SK-N-SH treated with all-trans-retinoic acid at 6 μM for 48 hours (cell line): ENCODE measurements around the gene KRT6B.
"Not testable (repeated sequence)": the region's sequence is repeated elsewhere in the genome, so short reads cannot be mapped to it uniquely, and the experiment has no call there.

ENCODE experiments used
- ATAC-seq: fragments of 200-7000 bp; cut with Tn5 transposase; 3 replicates; pipeline ENCODE4 v1.9.1; 2020; ENCODE audit warnings: mild to moderate bottlenecking, moderate library complexity
- ARNTL ChIP-seq: fragments of 450-650 bp; formaldehyde crosslinking; IDR thresholded peaks from 2 replicates; pipeline ENCODE4 v1.5.0; 2020; ENCODE audit warnings: low read depth, mild to moderate bottlenecking, moderate library complexity, borderline replicate concordance
- BACH2 ChIP-seq: fragments of 250-450 bp; sonication (Bioruptor Pico); IDR thresholded peaks from 2 replicates; pipeline ENCODE4 v1.9.0; 2021; ENCODE audit warnings: mild to moderate bottlenecking, borderline replicate concordance
- CREB5 ChIP-seq: fragments of 250-450 bp; sonication (Bioruptor Pico); IDR thresholded peaks from 2 replicates; pipeline ENCODE4 v1.5.1; 2020; ENCODE audit warnings: low read depth, mild to moderate bottlenecking, moderate library complexity
- CSDC2 ChIP-seq: fragments of 250-450 bp; sonication (Bioruptor Pico); IDR thresholded peaks from 2 replicates; pipeline ENCODE4 v1.5.0; 2020; ENCODE audit warnings: mild to moderate bottlenecking, moderate library complexity
- ESRRG ChIP-seq: fragments of 250-450 bp; sonication (Bioruptor Pico); IDR thresholded peaks from 2 replicates; pipeline ENCODE4 v1.6.1; 2021; ENCODE audit warnings: mild to moderate bottlenecking
- GLIS3 ChIP-seq: fragments of 250-450 bp; sonication (Bioruptor Pico); IDR thresholded peaks from 2 replicates; pipeline ENCODE4 v1.5.0; 2020; ENCODE audit warnings: mild to moderate bottlenecking, moderate library complexity
- ISL1 ChIP-seq: fragments of 250-450 bp; sonication (Bioruptor Pico); IDR thresholded peaks from 2 replicates; pipeline ENCODE4 v2.1.2; 2022; ENCODE audit warnings: mild to moderate bottlenecking, moderate library complexity
- OSR1 ChIP-seq: fragments of 250-450 bp; sonication (Bioruptor Pico); IDR thresholded peaks from 2 replicates; pipeline ENCODE4 v1.8.0; 2022; ENCODE audit warnings: moderate library complexity, mild to moderate bottlenecking, inconsistent platforms
- PATZ1 ChIP-seq: fragments of 250-450 bp; sonication (Bioruptor Pico); IDR thresholded peaks from 2 replicates; pipeline ENCODE4 v1.8.0; 2020; ENCODE audit warnings: mild to moderate bottlenecking, moderate library complexity, borderline replicate concordance
- PPARA ChIP-seq: fragments of 250-450 bp; sonication (Bioruptor Pico); IDR thresholded peaks from 2 replicates; pipeline ENCODE4 v1.5.0; 2020; ENCODE audit warnings: mild to moderate bottlenecking, borderline replicate concordance
- RARB ChIP-seq: fragments of 250-450 bp; sonication (Bioruptor Pico); IDR thresholded peaks from 2 replicates; pipeline ENCODE4 v1.8.0; 2021; ENCODE audit warnings: mild to moderate bottlenecking, moderate library complexity
- SNAI2 ChIP-seq: fragments of 250-450 bp; sonication (Bioruptor Pico); IDR thresholded peaks from 2 replicates; pipeline ENCODE4 v1.5.0; 2020; ENCODE audit warnings: mild to moderate bottlenecking, moderate library complexity
- TCF4 ChIP-seq: fragments of 250-450 bp; sonication (Bioruptor Pico); IDR thresholded peaks from 2 replicates; pipeline ENCODE4 v1.8.0; 2021; ENCODE audit warnings: mild to moderate bottlenecking, moderate library complexity, borderline replicate concordance
- TOX ChIP-seq: fragments of 250-450 bp; sonication (Bioruptor Pico); IDR thresholded peaks from 2 replicates; pipeline ENCODE4 v1.8.0; 2021; ENCODE audit warnings: mild to moderate bottlenecking, moderate library complexity, borderline replicate concordance
- ZC3H10 ChIP-seq: fragments of 250-450 bp; sonication (Bioruptor Pico); IDR thresholded peaks from 2 replicates; pipeline ENCODE4 v1.5.1; 2021; ENCODE audit warnings: mild to moderate bottlenecking, moderate library complexity
- ZFP3 ChIP-seq: fragments of 250-450 bp; sonication (Bioruptor Pico); IDR thresholded peaks from 2 replicates; pipeline ENCODE4 v1.5.0; 2020; ENCODE audit warnings: mild to moderate bottlenecking, moderate library complexity
- ZFP30 ChIP-seq: fragments of 450-650 bp; formaldehyde crosslinking; IDR thresholded peaks from 2 replicates; pipeline ENCODE4 v1.5.0; 2022; ENCODE audit warnings: mild to moderate bottlenecking, moderate library complexity
- ZNF565 ChIP-seq: fragments of 450-650 bp; formaldehyde crosslinking; conservative IDR thresholded peaks from 2 replicates; pipeline ENCODE4 v1.5.0; 2020; ENCODE audit warnings: low read depth, mild to moderate bottlenecking, moderate library complexity
- ZNF70 ChIP-seq: fragments of 450-650 bp; formaldehyde crosslinking; IDR thresholded peaks from 2 replicates; pipeline ENCODE4 v1.5.0; 2020; ENCODE audit warnings: mild to moderate bottlenecking, moderate library complexity
- ZNF8 ChIP-seq: fragments of 450-650 bp; formaldehyde crosslinking; IDR thresholded peaks from 2 replicates; pipeline ENCODE4 v1.5.0; 2020; ENCODE audit warnings: mild to moderate bottlenecking, moderate library complexity
- TF ChIP-seq, protein P1 (sequence below): fragments of 250-450 bp; sonication (Bioruptor Pico); IDR thresholded peaks from 2 replicates; pipeline ENCODE4 v1.5.0; 2020; ENCODE audit warnings: mild to moderate bottlenecking, moderate library complexity
- TF ChIP-seq, protein P2 (sequence below): fragments of 250-450 bp; sonication (Bioruptor Pico); IDR thresholded peaks from 2 replicates; pipeline ENCODE4 v1.5.1; 2021; ENCODE audit warnings: mild to moderate bottlenecking, moderate library complexity
- TF ChIP-seq, protein P3 (sequence below): fragments of 250-450 bp; sonication (Bioruptor Pico); IDR thresholded peaks from 2 replicates; pipeline ENCODE4 v1.8.0; 2021; ENCODE audit warnings: low read depth, mild to moderate bottlenecking, moderate library complexity, borderline replicate concordance

The KRT6B gene

GRCh38 chr12:52488736-52489135 is 36.8 kb upstream of the KRT6B start:
- no peak for ATAC-seq

DNA sequence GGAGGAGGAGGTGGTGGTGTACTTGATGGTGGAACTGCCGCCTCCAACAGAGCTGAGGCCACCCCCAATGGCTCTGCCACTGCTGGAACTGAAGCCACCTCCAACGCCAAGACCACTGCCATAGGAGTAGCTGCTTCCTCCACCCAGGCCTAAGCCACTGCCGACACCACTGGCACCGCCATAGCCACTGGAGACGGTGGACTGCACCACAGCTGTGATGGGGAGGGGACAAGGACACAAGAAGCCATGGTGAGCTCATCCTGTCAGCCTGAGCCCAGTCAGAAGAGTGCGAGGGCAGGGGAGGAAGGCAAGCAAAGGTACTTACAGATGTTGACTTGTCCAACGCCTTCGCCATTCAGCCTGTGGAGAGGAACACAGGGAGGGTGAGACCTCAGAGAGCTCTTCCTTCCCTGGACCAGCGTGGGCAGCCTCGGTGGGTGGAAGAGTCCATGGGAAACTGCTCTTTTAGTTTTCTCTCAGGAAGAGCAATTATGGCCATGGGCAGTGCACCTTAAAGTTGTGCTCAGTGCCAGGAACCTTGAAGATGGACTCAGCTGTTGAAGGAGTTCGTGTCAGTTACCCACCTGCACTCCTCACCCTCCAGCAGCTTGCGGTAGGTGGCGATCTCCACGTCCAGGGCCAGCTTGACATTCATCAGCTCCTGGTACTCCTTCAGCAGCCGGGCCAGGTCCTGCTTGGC is 35.9 kb upstream of the KRT6B start:
- not testable (repeated sequence) for ATAC-seq

More at GRCh38 chr12:52488736-52489135, 36.8 kb upstream of the KRT6B start:
- TF ChIP-seq BACH2 (CRISPR knock-in tag): no peak
- no peak for TF ChIP-seq ZNF8 (CRISPR knock-in tag)
- TF ChIP-seq OSR1 (CRISPR knock-in tag): no peak
- no peak for TF ChIP-seq TCF4 (CRISPR knock-in tag)
- no peak for TF ChIP-seq ZFP3 (CRISPR knock-in tag)
- TF ChIP-seq ZNF565 (CRISPR knock-in tag): no peak
- TF ChIP-seq SNAI2 (CRISPR knock-in tag): no peak
- TF ChIP-seq TOX: no peak
- no peak for TF ChIP-seq CREB5 (CRISPR knock-in tag)
- no peak for TF ChIP-seq ZNF70 (CRISPR knock-in tag)
- no peak for TF ChIP-seq PPARA
- no peak for TF ChIP-seq ISL1
- no peak for TF ChIP-seq PATZ1
- TF ChIP-seq RARB (CRISPR knock-in tag): no peak
- TF ChIP-seq GLIS3 (CRISPR knock-in tag): no peak
- no peak for TF ChIP-seq ARNTL
- TF ChIP-seq, protein P1, sequence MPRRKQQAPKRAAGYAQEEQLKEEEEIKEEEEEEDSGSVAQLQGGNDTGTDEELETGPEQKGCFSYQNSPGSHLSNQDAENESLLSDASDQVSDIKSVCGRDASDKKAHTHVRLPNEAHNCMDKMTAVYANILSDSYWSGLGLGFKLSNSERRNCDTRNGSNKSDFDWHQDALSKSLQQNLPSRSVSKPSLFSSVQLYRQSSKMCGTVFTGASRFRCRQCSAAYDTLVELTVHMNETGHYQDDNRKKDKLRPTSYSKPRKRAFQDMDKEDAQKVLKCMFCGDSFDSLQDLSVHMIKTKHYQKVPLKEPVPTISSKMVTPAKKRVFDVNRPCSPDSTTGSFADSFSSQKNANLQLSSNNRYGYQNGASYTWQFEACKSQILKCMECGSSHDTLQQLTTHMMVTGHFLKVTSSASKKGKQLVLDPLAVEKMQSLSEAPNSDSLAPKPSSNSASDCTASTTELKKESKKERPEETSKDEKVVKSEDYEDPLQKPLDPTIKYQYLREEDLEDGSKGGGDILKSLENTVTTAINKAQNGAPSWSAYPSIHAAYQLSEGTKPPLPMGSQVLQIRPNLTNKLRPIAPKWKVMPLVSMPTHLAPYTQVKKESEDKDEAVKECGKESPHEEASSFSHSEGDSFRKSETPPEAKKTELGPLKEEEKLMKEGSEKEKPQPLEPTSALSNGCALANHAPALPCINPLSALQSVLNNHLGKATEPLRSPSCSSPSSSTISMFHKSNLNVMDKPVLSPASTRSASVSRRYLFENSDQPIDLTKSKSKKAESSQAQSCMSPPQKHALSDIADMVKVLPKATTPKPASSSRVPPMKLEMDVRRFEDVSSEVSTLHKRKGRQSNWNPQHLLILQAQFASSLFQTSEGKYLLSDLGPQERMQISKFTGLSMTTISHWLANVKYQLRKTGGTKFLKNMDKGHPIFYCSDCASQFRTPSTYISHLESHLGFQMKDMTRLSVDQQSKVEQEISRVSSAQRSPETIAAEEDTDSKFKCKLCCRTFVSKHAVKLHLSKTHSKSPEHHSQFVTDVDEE (CRISPR knock-in tag): no peak

DNA sequence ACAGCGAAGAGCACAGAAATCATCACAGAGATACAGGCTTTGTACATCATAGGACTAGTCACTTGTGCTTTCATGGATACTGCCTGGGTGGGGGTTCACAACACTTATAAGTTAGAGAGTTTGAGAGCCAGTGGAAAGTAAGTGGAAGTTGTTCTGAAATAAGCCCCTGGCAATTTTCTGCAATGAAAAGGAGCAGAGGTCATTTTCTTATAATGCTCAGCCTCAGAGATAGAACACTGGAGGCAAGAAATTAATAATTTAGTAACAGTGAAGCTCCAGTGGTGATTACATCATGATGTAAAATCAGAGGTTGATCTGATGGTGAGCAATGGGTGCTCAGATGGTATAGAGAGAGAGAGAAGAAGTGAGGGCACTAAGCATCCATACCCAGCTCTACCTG is 35.3 kb upstream of the KRT6B start:
- ATAC-seq: no peak
- TF ChIP-seq OSR1 (CRISPR knock-in tag): no peak
- no peak for TF ChIP-seq ZC3H10 (CRISPR knock-in tag)
- no peak for TF ChIP-seq CSDC2 (CRISPR knock-in tag)
- TF ChIP-seq ZNF70 (CRISPR knock-in tag): no peak
- TF ChIP-seq ESRRG (CRISPR knock-in tag): no peak
- TF ChIP-seq, all 23 proteins: peak for 0

DNA sequence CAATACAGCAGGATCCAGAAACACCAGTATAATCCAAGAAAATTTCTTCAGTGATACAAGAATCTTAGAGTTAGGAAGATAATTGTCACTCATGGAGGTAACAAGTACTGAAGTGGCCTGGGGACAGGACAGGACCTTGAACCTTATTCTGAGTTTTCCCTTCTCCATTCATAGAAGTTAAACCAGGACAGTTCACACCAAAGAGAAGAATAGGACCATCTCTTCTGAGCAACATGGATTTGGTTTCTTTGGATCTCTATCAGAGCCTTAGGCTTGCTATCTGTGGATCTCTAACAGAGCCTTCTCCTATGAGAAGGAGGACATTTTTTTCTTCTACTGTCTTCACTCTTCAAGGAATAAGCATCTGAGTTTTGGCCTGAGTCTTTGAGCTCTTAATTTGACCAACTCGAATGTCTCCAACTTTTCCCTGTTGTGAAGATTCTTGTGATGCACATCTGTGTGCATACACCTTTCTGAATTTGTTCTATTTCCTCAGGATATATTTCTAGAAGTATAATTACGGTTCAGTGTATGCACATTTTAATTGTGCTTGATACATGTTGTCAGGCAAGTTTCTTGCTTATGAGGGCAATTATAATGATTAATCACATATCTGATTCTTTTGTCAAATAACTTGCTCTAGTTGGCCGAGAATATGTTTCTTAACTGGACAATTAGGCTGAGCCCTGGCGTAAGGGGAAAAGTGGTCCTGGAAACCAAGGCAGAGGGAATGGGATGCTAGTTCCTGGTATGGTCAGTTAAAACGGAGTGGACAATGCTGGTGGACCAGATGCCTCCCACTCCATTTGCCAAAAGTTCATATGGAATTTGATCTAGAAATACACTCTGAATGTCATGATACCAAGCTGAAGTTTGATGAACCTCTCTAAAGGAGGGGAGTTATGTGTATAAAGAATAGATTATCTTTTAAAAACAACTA is 34.5 kb upstream of the KRT6B start:
- ATAC-seq: no peak
- TF ChIP-seq ESRRG (CRISPR knock-in tag) (no peak), PATZ1 (no peak), ZFP3 (CRISPR knock-in tag) (no peak), PPARA (no peak), ZC3H10 (CRISPR knock-in tag) (no peak), SNAI2 (CRISPR knock-in tag) (no peak), TOX (no peak), ZFP30 (CRISPR knock-in tag) (no peak), OSR1 (CRISPR knock-in tag) (no peak), GLIS3 (CRISPR knock-in tag) (no peak), ISL1 (no peak), BACH2 (CRISPR knock-in tag) (no peak), ZNF565 (CRISPR knock-in tag) (no peak), ZNF8 (CRISPR knock-in tag) (no peak)
- TF ChIP-seq, protein P2, sequence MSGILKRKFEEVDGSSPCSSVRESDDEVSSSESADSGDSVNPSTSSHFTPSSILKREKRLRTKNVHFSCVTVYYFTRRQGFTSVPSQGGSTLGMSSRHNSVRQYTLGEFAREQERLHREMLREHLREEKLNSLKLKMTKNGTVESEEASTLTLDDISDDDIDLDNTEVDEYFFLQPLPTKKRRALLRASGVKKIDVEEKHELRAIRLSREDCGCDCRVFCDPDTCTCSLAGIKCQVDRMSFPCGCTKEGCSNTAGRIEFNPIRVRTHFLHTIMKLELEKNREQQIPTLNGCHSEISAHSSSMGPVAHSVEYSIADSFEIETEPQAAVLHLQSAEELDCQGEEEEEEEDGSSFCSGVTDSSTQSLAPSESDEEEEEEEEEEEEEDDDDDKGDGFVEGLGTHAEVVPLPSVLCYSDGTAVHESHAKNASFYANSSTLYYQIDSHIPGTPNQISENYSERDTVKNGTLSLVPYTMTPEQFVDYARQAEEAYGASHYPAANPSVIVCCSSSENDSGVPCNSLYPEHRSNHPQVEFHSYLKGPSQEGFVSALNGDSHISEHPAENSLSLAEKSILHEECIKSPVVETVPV (CRISPR knock-in tag): no peak
- TF ChIP-seq, protein P3, sequence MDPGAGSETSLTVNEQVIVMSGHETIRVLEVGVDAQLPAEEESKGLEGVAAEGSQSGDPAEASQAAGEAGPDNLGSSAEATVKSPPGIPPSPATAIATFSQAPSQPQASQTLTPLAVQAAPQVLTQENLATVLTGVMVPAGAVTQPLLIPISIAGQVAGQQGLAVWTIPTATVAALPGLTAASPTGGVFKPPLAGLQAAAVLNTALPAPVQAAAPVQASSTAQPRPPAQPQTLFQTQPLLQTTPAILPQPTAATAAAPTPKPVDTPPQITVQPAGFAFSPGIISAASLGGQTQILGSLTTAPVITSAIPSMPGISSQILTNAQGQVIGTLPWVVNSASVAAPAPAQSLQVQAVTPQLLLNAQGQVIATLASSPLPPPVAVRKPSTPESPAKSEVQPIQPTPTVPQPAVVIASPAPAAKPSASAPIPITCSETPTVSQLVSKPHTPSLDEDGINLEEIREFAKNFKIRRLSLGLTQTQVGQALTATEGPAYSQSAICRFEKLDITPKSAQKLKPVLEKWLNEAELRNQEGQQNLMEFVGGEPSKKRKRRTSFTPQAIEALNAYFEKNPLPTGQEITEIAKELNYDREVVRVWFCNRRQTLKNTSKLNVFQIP (CRISPR knock-in tag): no peak
